ENCODE results near the gene NAA40.

NAA40 gene

DNA sequence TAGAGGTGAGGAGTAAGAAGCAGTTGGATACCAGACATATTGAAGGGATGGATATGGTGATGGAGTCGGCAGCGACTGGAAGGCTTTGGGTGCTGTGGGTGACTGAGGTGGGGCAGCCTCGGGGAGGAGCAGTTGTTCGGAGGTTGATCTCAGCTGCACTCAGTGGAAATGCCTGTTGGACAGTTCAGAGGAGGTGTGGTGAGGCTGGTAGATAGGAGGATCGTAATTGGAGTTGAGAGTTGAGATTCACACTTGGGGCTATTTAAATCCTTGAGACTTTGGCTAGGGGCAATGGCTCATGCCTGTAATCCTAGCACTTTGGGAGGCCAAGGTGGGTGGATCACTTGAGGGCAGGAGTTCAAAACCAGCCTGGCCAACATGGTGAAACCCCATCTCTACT is 54.3 kb downstream of the NAA40 start:
- DNase-seq: no peak

GRCh38 chr11:63993993-63994392 is 55.2 kb downstream of the NAA40 start:
- DNase-seq: no peak

DNA sequence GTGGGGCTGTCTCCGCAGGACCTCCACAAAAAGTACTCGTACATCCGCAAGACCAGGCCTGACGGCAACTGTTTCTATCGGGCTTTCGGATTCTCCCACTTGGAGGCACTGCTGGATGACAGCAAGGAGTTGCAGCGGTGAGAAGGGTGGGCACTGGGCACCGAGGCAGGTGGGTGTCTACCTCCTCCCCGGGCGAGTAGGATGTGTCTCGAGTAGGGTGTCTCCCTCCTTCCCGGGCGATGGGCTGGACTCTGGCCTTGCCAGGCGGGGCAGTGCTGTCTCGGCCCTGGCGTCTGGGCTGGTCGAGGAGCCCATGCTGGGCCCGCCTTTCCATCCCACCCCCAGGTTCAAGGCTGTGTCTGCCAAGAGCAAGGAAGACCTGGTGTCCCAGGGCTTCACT is 57.7 kb downstream of the NAA40 start:
- no peak for DNase-seq

- DNase-seq: no peak
Observed at GRCh38 chr11:63997104-63997700, 58.4 kb downstream of the NAA40 start.

DNA sequence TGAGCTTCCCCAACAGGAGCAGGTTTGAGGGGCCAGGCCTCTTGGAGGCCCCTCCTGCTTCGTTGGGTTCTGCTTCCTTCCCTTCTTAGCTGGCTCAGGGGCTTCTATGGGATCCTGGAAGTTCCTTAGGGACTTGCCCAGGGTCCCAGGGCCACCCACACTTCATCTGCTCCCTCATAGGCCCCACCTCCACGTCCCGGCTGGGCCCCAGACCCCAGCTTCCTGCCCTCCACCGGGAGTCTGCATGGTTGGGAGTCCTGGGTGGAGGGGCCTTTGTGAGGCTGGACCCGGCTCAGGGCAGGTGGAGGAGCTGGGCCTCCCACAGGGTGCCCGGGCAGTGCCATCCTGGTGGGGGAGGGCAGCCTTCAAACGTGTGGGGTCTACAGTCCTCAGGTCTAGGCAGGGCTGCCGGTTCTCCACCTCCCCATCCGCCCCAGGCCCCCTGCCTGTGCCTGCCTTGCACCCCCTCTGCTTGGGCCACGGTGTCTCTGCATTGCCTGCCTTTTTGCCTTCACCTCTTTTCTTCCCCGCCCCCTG is 59.1 kb downstream of the NAA40 start:
- DNase-seq: no peak

DNA sequence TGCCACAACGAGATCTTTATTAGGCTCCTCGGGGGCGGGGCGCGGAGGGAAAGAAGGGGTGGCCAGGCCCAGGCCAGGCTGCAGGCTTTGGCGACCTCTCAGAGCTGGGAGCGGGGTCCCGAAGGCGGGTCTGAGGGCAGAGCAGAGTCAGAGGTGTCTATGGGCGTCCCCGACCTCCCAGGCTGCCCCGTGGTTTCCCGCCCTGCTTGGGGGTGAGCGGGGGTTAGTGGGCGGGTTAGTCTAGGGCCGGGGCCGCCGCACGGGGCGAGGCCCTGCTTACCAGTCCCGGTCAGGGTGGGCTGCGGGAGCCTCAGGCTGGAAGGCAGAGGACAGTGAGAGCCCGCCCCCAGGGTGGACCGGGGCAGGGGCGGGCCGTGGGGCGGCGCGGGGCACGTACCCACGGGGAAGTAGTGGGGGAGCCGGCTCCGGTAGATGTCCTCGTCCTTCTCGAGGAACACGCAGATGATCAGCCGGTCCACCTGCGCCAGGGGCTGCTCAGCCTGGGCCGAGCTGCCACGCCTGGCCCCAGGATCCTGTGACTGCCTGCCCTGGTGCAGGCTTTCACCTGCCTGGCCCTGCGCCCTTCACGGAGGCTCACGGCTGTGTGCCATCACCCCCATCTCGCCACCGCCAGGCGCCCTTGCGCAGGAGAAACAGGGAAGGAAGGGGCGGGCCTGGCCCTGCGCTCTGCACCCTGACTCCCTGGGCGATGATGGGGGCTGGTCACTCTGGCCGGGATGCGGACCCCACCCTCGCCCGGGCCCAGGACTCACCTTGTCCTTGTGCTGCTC is 60.0 kb downstream of the NAA40 start:
- no peak for DNase-seq

GRCh38 chr11:63999349-64000025 is 60.7 kb downstream of the NAA40 start:
- peak; percentile 67 for DNase-seq

DNA sequence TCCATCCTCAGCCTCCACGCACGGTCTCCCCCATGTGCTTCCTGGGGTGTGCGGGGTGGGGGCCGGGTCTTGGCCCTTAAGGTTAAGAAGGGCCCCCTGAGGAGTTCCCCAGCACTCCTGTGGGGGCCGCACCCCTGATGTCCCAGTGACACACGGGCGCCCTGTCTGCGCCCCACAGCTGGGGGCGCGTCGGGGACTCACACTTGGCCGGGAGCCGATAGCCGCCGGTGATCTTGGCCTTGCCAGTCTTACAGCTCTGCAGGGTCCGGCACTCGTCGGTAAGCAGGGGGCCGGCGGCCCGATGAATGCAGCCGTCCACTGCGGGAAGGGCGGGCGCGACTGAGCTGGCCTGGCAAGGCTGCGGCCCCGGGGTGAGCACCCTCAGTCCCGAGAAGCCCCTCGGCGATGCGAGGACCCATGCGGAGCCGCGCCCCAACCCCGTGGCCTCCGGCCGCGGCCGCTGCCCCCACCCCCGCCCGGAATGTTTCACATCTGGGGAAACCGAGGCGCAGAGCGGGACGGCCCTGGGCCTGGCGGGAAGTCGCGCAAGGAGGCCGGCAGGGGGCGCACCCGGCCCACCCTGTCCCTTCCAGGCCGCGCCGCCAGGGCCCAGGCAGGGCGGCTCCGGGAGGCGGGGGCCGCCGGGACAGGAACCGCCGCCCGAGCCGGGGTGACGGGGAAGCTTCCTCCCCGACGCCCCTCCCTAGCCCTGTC is 61.4 kb downstream of the NAA40 start:
- DNase-seq: peak; percentile 69

DNA sequence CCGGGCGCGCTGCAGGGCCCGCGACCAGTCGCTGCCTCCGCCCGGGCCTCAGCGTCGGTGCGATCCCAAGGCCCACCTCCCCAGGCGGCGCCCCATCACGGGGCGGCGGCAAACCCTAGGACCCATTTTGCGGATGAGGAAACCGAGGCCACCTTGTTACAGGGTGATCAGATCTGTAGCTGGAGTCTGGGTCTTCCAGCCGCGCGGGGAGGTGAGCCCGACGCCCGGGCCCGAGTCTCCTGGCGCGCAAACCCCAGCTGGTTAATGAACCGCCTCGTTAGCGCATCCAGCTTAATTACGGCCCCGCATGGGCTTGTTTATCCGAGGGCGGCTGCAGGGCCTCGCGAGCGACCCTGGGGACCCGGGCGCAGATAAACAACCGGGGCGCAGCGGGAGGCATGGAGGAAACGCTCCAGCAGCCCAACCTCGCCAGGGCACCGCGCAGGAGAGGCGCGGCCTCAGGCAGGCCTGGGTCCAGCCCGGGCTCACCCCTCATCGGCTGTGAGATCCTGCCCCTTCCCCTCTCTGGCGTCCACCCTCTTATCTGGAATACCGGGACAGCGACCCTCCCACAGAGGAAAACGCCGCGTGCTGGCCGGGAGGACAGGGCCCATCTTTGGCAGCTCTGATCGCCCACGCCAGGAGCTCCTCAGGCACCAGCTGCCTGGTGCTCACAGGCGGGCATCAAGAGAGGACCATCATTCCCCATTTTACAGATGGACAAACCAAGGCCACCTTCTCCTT is 62.1 kb downstream of the NAA40 start:
- DNase-seq: no peak

DNA sequence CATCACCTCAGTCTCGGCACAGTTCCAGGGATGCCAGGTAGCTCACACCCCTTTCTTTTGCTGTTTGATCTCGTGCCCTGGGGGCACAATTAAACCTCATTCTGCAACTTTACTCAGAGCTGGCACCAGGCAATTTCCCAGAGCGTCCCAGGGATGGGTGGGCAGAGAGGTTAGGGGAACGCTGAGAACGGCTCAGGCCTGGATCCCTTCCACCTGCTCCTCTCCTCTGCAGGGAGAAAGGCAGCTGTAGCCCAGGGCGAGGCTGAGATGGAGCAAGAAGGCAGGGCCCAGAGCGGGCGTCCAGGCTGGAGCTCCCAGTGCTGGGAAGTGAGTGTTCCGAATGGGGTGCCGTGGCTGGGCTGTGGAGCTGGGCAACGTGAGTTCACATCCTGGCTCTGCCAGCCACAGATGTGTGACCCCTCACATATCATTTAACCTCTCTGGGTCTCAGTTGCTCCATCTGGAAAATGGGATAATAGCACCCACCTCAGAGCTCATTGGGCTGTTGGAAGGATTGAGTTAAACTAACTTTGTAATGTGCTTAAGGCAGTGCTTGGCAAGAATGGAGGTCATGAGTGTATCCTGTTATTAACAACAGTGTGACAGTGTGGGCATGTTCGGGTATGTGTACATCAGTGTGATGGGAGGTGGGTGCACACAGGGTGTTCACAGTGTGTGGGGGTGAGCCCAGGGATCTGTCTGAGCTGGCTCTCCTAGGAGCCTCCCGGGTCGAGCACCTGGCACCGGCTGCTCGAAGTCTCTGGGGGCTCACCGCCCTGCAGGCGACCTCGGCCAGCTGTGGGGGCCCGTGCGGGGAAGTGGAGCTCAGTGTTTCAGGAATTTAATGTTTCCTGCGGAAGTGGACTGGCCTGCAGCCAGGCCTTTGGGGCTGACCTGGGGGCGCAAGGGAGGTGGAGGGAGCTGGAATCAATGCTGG is 63.0 kb downstream of the NAA40 start:
- DNase-seq: no peak

GRCh38 chr11:64003807-64004589 is 65.2 kb downstream of the NAA40 start:
- DNase-seq: no peak

- DNase-seq: no peak
Observed at GRCh38 chr11:64004590-64004984, 65.8 kb downstream of the NAA40 start.

DNA sequence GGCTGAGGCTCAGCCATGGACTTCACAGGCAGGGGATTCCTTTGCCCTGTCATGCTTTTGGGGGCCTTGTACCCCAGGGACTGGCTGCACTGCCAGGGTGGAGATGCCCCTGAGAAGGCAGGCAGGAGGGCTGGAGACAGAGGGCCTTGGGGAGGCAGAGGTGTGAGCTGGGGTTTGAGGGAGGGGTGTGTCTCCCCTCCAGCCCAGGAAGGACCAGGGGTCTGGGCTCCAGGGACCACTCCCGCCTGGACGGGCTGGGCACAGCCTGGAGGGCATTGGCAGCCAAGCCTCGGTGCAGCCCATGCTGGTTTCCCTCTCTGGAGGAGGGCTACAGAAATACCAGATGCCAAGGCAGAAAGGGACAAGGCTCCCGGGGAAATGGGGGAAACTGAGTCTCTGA is 66.9 kb downstream of the NAA40 start:
- DNase-seq: no peak

DNA sequence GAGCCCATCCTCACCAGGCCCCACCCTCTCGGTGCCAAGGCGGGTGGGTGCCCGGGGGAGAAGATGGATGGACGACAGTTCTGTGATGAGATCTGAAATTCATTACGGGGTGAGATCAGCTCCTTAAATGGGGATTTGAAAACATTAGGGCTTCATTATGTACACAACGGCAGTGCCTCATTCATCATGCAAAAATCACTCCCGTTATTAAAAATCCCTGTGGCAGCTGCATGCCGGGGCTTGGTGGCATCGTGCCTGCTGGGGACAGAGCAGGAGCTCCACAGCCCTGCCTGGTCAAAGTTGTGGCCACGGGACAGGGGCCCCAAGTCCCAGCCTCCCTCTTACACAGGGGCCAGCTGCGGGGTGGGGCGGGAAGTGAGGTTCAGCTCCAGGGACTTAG is 67.6 kb downstream of the NAA40 start:
- DNase-seq: no peak
